Retina (tissue), 1 donor: ENCODE results near the gene COPS8.

Experiments used
- DNase-seq: peaks from one replicate; pipeline ENCODE4 v3.0.0-alpha.2; 2016

COPS8 gene

DNA sequence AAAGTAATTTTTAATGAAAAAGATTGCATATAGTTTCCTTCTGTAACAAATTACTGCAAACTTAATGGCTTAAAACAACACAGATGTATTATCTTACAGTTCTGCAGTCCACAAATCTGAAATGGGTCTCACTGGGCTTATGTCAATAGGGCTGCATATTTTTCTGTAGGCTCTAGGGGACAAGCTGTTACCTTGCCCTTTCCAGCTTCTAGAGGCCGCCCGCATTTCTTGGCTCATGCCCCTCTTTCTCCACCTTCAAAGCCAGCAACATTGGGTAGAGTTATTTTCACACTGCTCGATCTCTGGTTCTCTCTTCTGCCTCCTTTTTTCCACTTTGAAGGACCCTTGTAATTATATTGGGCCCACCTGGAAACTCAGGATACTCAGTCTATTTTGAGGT lies 16.7 kb downstream of the COPS8 start:
- no peak for DNase-seq

GRCh38 chr2:237109421-237109934 lies 23.8 kb downstream of the COPS8 start:
- DNase-seq = no peak

DNA sequence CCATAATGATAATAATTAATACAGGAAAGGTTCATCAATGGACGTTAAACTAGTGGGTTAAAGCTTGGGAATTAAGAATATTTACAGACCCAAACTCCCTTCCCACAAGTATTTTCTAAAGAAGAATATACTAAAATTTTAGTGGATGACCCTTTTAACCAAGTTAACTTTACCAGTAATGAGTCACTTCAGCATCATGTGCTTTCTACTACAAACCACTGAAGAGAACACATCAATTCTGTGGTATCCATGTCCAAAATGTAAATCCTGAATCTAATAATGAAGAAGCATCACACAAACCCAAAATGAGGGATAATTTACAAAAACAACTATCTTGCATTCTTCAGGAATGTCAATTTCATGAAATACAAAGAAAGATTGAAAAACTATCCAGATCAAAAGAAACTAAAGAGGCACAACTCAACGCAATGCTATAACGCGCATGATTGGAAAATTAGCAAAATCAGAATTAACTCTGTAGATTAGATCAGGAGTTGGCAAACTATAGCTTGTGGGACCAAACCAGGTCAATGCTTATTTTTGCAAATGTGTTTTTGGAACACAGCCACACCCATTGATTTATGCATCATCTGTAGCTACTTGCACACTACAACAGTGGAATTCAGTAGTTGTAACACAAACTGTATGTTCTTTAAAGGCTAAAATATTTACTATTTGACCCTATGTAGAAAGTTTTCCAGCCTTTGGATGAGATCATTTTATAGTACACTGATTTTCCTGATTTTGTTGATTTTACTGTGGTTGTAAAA lies 27.5 kb downstream of the COPS8 start:
- DNase-seq = no peak

- DNase-seq = no peak
Observed at GRCh38 chr2:237115870-237116269, 30.2 kb downstream of the COPS8 start.

GRCh38 chr2:237116431-237116830 lies 30.7 kb downstream of the COPS8 start:
- no peak for DNase-seq

- no peak for DNase-seq
Observed at GRCh38 chr2:237118025-237118424, 32.3 kb downstream of the COPS8 start.

GRCh38 chr2:237118561-237119155 lies 33.0 kb downstream of the COPS8 start:
- no peak for DNase-seq

- DNase-seq = no peak
Observed at GRCh38 chr2:237120916-237121315, 35.2 kb downstream of the COPS8 start.

- no peak for DNase-seq
Observed at GRCh38 chr2:237121321-237121720, 35.6 kb downstream of the COPS8 start.

DNA sequence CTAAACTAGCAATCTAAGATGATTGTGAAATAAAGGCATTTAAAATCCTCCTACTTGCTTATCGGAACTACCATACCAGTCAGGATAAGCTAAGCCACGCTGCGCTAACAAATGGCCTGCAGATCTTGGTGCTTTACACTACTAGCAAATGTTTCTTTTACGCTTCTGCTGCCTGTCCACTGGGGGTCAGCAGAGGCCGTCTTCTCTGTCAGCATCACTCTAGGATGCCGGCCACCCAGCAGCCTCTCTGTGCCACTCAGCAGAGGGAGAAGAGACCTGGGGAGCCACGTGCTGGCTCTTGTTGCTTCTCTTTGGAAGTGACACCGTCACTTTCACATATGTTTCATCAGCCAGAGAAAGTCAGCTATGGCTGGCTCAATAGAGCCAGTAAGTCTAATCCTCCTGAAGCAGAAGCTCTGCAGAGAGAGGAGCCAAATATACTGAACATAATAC lies 36.6 kb downstream of the COPS8 start:
- DNase-seq = peak; percentile 29

- DNase-seq = no peak
Observed at GRCh38 chr2:237124820-237125219, 39.1 kb downstream of the COPS8 start.

DNA sequence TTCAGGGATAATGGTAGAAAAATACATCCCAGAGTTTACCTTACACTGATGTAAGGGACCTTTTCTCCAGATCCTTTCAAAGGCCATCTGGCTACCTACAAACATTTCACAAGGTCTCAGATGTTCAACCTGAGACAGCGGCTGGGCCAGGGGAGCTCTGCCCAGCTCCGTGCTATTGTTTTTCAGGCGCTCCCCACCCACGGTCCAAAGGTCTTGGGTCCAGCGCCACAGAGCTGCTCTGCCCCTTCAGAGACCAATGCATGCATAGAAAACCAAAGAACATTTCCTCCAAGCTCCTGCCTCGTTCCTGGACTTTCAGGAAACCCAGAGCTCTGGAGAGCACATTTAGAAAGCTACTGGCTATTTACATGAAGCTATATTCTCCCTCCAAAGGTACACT lies 40.3 kb downstream of the COPS8 start:
- DNase-seq = no peak

DNA sequence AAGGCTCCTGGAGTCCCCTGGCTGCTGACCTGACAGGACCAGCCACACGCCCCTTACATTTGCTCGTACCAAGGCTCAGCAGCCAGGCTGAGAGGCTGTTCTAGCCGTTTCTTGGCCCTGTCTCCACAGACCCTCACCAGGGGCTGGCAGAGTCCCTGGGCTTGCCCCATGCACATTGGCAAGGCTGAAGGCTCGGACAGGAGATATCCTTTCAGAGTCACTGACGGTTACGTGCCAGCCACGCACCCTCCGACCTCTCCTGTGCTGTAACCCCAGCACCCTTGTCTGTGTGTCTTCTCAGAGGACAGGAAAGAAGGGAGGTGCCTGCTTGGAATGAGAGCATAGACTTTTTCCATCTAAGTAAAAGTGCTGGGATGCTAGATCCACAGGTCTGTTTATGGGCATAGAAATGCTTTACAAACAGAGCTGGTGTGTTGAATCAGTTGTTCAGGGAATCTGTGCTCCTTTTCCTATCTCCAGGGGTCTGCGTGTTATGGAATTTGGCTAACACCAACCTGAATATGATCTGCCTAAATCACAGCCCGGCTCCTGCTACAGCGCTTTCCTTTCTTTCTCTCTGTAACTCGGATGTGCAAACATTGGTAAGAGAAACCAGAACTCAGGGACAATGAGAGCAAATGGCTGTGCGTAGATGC lies 41.0 kb downstream of the COPS8 start:
- no peak for DNase-seq

DNA sequence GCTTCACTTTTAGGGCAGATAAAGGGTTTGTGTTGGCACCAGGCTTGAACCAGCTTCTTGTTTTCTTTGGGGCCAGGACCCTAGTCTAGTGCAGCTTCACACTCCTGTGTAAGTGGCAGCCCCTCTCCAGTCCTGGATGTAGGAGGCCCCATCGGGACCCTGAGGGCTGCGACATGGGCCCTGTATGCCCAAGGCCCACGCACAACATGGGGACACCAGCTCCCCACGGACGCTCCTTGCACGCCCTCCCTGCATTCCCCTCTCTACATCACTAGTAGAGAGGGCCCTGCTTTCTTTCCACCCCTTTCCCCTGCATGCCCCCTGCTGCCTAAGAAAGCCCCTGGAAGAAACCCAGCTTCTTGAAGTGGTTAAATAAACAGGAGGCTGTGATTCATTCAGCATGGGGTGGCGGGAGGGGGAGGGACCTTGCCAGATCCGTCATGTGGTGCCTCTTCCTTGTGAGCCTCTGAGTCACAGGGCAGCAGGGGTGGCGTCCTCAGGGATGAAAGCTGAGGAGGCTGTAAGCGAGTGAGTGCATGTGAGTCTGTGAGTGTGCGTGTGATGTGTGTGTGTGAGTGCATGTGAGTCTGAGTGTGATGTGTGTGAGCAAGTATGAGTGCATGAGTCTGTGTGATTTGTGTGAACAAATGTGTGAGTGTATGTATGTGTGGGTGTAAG lies 42.5 kb downstream of the COPS8 start:
- peak; percentile 9 for DNase-seq

- no peak for DNase-seq
Observed at GRCh38 chr2:237128845-237129592, 43.3 kb downstream of the COPS8 start.

DNA sequence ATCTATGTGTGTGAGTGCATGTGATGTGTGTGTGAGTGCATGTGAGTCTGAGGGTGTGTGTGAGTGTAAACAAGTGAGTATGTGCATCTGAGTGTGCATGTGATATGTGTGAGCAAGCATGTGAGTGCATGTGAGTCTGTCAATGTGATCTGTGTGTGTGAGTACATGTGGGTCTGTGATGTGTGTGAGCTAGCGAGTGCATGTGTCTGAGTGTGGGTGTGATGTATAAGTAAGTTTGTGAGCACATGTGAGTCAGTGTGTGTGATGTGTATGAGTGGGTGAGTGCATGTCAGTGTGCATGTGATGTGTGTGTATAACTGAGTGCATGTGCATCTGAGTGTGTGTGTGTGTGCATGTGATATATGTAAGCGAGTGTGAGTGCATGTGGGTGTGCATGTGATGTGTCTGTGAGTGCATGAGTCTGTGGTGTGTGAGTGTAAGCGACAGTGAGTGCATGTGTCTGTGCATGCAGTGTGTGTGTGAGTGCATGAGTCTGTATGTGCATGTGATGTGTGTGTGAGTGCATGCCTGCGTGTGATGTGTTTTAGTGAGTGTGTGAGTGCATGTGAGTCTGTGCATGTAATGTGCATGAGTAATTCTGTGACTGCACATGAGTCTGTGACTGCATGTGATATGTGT lies 44.1 kb downstream of the COPS8 start:
- no peak for DNase-seq

DNA sequence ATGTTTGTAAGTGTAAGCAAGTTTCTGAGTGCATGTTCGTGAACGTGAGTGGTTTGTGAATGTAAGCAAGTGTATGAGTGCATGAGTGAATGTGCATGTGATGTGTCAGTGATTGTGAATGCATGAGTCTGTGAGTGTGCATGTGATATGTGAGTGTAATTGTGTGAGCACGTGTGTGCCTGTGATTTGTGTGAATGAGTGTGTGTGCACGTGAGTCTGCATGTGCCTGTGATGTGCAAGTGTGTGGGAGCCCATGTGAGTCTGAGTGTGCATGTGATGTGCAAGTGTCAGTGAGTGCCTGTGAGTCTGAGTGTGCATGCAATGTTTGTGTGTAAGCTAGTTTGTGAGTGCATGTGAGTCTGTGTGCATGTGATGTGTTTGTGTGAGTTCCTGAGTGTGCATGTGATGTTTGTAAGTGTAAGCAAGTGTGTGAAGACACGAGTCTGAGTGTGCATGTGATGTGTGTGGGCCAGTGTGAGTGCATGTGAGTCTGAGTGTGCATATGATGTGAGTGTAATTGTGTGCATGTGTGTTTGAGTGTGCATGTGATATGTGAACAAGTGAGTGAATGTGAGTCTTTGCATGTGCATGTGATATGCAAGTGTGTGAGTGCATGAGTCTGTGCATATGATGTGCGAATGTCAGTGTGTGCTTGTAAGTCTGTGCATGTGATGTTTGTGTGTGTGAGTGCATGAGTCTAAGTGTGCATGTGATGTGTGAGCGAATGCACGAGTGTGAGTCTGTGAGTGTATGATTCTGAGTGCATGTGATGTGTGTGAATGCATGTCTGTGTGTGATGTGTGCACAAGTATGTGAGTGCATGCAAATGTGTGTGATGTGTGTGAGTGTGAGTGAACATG lies 45.1 kb downstream of the COPS8 start:
- DNase-seq = no peak

- no peak for DNase-seq
Observed at GRCh38 chr2:237131749-237132533, 46.3 kb downstream of the COPS8 start.

DNA sequence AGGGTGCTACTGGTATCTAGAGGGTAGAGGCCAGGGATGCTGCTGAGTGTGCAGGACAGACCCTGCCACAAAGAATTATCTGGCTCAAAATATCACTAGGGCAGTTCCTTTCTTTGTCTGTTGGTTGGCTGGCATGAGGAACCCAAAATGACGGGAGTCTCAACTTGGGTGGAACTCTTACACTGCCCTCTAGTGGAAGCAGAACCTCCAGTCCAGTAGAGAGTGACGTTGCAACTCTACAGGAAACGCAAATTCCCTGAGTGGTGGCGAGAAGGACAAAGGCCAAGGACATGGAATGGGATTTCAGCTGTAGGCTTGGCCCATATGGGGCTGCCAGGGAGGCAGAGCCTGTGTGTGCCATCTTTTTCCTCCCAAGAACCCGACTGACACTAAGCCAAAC lies 47.1 kb downstream of the COPS8 start:
- DNase-seq = no peak
